Dermis blood vessel endothelial cell (primary cell): ENCODE data around the gene DLG2. TPM values are rescaled to one million over a fixed set of nuclear protein-coding genes. Genes with fewer than 3 reads are reported as not detected.

Experiments
- DNase-seq: peaks from one replicate; pipeline ENCODE4 v3.0.0; 2010
- total RNA-seq: library from RNA; depleted of rRNA; stranded (reverse); fragments of >200 nt; gene quantifications from 2 replicates; pipeline ENCODE4 v1.2.3, GENCODE V29; 2014

Gene DLG2
- total RNA-seq, 1 donor from 2014 or later: 0.17 TPM

DNA sequence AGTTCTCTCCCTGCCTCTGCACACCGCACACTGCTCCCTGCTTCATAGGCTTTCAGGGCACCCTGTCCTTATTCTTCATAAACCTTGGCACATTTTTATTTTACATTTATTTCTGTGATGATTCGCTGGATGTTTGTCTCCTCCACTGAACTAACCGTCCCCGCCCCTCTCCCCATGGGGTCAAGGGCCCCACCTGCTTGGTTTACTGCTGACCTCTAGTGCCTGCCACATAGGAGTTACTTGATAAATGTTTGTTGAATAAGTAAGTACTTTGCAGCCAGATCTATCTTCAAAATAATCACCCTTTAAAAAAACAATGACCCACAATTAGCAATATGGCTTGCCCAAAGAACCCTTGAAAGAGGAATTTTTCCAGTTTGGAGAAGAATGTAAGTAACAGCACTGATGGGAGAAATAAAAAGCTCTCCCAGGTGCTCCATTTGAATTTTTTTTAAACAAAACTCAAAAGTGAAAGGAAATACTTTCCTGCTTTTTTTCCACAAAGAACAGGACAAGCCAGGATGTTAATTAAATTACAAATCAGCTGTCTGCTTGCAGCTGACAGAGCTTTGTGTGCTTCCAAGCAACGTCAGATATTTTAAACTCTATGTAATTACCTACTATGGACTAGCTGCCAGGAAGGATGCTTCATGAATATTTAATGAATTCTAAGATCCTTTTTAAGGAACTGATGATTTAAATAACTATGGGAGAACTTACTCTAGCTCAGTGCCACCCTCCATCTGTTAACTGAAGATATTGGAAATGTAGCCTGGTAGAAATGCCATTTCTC is 1083.6 kb downstream of the DLG2 start:
- DNase-seq: no peak

DNA sequence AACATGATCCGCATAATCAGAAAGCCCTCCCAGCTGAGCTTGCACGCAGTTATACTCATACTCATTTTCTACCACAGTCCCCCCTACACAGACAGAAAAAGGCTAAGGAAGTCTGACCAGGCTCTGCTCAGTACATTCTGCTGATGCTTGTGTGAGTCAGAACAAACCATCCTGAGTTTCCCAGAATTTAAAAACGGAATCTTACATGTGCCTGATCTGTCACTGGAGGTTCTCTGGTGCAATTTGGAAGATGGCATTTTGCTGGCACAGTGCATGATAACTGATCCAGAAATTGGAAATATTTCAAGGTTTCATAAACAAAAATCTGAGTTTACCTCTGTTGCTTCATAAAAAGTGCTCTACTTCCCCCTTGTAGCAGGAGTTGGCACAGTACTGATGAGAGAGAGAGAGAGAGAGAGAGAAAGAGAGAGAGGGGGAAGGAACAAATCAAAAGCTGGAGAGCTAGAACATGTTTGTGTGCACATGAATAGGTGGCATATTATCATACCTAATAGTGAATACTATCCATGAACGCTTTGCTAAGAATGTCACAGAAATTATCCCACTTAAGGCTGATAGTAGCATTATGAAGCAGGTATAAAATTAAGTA is 1085.3 kb downstream of the DLG2 start:
- no peak for DNase-seq

DNA sequence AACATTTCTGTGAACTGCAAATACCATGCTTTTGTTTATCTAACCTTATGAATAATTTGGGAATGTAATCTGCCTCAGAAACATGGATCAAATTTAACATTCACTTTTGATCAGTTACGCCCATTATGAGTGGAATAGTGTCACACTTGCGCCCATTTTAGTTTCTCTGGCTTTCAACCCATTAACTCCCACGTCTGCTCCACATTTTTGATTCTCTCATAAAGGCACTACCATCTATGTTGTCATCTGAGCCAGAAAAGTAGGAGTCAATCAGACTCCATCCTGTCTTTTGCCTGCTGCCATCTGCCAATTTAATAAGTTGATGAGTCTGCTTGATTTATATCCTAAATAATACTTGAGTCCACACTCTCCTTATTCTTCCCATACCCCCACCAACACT is 1090.7 kb downstream of the DLG2 start:
- no peak for DNase-seq

DNA sequence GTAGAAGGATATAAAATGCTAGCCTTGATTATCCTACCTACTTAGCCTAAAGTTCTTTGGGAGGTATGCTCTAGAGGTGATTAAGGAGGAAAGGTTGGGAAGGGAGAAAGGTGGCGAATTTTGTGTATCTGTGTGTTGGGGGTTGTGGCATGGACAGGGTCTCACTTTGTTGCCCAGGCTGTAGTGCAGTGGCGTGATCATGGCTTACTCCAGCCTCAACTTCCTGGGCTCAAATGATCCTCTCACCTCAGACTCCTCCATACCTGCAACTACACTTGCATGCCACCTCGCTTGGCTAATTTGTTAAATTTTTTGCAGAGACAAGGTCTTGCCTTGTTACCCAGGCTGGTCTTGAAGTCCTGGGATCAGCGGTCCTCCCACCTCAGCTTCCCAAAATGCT is 1094.8 kb downstream of the DLG2 start:
- no peak for DNase-seq

DNA sequence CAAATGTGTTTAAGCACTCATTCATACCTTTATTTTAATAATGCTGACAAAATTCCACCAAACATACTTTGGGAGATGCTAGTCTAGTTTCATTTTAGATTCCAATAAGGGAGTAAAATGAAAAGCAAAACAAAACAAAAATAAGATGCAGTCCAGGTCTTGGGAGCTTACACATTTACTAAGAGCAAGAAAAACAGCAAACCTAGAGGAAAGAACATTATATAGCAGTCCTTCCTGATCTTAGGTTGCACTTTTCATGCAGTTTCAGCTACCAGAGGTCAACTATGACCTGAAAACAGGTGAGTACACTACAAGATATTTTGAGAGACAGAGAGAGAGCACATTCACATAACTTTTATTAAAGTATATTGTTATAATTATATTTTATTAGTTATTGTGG is 1100.9 kb downstream of the DLG2 start:
- DNase-seq: no peak

DNA sequence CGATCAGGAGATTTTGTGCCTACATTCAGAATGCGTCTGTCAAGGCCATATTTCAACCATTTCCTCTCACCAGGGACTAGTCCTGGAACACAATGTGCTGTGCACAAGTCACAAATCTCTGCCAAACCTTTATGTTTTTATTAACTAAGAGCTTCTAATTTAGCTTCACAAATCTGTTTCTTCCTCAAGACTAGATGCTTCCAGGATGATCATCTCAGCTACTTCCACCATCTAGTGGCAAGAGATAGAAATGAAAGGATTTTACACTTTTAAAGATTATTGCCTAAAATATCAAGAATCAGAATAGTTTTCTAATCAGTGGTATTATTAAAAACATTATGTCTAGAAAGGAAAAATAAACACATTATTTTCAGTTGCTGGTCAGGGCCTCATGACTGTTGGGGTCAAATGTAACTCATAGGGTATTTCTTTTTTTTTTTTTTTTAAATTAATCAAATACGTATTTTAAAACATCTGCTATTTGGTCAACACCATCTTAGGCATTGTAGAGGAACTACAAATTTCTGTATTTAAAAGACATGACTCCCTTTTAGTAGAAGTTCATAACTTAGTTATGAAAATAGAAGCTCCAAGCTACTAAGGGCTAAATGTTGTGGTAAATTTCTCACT is 1102.6 kb downstream of the DLG2 start:
- DNase-seq: no peak

DNA sequence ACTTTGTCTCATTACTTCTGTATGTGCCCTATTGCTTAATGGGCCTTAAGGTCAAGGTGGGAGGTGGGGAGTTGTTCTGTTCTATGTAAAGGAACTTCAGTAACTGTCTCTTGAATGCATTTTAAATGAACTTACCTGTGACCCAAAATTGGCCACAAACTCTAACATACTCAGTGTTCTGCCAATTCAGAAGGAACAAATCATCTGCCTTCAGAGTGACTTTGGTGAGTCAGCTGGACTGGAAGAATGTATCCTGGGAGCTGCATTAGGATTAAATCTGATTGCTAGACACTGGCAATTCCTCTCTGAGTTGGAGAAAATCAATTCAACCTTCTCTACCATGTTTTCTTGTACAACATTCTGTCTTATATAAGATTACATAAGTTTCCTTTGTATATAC is 1104.8 kb downstream of the DLG2 start:
- no peak for DNase-seq

DNA sequence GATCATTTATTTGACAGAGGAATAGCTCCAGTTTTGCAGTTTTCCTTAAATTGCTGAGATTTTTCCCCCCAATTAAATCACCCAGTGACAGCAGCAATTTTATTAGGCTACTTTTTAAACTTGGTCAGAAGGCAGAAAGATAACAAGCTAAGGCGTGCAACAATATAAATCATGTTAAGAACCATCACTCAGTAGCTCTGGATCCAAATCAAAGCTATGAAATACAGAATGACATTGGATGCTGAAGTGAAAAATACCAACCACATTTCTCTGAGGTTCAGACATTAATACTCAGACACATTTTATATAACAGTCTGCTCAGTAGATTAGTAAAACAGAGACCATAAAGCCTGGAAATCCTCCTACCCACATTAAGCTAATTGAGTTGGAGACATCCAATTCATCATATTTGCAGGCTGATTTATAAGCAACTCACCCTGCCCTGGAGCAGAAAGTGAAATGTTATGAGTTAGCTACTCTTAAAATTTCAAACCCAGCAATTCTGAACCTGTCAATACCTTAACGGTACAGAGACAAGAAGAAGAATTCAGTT is 1108.4 kb downstream of the DLG2 start:
- DNase-seq: no peak

DNA sequence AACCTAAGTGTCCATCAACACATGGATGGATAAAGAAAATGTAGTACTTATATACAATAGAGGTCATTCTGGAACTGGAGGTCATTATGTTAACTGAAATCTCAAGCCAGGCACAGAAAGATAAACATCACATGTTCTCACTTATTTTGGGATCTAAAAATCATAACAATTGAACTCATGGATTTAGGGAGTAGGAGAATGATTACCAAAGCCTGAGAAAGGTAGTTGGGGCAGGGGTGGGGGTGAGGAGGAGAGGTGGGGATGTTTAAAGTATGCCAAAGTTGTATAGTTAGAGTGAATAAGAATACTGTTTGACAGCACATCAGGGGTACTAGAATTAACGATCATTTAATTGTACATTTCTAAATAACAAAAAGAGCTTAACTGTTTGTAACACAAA is 1112.7 kb downstream of the DLG2 start:
- no peak for DNase-seq

DNA sequence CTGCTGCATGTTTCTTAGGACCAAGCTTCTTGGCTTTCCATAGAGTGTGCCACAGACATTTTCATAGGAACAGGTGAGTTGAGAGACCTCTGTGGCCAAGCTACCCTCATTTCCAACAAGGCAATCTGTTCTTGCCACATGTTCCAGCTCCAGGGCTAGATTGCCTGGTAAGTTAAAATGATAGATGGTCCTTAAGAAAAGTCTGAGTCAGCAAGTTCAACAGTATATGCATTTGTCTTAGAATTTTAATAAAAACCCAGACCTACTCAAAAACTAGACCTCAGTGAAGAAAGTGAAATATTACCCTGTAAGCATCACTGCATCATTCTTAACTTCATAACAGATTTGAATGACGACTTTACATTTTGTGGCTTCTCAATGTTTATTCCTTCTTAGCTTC is 1123.6 kb downstream of the DLG2 start:
- no peak for DNase-seq

DNA sequence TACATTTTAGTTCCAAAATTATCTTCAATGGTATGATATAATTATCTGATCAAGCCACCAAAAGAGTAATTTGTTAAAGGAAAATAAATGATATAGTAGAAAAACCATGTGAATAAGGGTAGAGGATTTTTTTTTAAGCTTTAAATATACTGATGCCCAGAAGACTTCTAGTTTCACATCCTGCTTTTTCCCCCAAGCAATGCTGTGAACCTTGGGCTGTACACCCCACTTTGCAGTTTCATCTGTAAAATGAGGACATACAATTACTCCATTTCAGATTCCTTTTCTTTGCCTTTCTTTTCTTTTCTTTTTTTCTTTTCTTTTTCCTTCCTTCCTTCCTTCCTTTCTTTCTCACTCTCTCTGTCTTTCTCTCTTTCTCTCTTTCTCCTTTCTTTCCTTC is 1125.4 kb downstream of the DLG2 start:
- DNase-seq: no peak

DNA sequence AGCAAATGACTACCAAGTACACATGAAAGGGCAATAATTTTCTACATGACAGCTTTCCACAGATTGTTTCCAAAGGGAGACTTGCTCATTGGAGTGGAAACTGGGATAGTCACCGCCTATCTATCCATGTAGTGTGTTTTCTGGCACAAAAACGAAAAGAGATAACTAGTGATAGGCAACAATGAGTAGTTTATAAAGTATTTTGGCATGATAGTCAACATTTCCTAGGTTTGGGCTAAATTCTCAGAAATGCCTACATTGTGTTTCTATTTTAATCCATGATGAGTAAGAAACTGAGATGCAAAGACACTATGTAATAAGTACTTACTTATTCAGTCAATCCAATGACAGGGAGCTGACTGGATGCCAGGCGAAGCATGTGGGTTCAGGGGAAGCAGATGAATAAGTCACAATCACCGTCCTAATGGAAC is 1129.1 kb downstream of the DLG2 start:
- DNase-seq: no peak

DNA sequence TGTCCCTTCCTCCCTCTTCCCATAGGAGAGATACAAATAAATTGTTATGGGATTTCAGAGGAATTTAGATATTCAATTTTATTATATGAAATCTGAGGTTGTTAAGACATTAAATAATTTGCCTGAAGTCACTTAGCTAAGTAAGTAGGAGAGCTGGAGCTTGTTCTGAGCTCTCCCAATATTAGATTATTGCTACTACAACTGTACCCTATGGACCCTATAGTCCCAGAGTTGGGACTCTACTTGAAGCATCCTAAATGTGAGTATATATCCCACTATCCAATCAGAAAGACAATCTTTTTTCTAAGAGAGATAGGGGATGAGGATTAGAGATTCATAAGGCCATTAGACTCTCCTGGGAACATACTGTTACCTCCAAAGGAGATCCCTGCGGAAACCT is 1130.0 kb downstream of the DLG2 start:
- DNase-seq: no peak

DNA sequence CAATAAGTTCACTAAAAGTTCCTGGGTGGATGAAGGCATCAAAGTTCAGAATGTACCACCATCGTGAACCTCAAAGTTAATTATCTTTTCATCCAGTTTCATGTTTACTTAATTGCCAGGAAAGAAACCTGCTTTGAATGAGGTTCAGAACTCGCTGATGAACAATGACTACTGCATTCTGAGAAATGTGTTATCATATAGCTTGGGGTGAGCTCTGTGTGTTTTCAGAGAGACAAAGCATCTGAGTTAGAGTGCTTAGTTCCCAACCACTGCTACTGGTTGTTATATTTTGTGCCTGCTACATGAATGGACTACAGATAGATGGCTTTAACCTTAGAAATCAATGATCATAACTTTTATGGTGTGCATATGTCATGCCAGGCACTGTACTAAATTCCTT is 1131.0 kb downstream of the DLG2 start:
- no peak for DNase-seq

DNA sequence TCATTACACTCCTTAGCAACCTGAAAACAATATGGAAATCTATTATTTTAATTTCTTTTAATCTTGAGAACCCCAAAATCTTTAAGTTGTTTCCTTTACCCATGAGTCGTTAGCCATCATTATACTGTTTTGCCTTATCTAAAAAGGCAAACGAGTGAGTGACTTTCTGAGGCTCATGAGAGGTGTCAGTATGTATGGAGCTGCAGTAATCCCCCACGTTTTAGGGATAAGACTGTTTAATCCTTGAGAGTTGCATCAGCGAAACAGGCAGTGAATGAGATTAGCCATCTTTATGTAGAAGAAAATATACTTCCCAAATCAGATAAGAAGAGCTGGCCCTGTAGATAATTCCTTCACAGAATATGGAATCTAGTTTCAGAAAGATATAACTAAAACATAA is 1147.0 kb downstream of the DLG2 start:
- DNase-seq: no peak

DNA sequence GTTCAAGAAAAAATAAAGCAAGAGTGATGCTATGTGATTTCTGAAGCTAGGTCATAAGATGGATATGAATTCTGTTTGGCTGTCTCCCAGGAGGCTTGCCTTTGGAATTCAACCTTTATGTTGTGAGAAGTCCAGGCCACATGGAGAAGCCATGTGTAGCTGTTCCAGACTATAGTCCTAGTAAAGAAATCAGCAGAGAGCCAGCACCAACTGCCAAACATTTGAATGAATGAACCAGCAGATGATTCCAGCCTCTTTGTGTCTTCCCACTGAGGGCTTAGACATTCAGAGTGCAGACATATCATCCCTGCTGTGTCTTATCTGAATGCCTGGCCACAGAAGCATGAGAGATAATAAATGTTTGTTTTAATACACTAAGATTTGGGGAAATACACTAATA is 1150.6 kb downstream of the DLG2 start:
- DNase-seq: no peak

DNA sequence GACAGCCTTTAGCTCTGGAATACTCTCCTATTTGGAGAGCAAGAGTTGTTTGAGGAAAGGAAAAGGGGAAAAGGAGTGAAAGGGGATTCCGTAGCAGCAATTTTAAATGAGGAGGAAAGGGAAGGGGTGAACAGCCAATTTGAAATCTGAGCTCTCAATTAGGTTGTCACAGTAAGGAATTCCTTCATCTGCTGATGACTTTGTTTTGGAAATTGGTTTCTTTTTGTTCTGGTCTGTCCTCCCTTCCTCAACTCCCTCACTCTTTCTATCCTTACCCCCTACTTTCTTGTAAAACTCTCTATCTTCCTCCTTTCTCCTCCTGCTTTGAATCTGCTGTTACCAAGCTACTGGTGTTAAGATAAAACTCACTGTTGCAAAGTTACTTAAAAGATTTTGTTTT is 1155.6 kb downstream of the DLG2 start:
- DNase-seq: no peak

DNA sequence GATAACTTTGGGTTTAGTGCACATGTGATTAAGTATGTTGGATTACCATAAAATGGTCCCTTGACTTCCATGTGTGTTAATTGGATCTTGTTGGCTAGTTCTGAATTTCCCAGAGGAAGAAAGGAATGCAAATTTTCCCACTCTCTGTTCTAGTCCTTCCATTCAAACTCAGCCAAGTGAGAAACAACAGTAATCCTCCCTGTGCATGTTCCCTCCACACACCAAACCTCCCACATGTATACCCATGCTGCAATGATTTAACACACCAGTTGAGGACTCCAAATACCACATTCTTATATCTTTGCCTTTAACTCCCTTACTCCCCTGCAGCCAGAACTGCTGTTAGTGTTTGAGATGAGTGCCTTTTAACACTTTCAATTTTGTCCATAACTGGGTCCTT is 1158.9 kb downstream of the DLG2 start:
- DNase-seq: no peak

DNA sequence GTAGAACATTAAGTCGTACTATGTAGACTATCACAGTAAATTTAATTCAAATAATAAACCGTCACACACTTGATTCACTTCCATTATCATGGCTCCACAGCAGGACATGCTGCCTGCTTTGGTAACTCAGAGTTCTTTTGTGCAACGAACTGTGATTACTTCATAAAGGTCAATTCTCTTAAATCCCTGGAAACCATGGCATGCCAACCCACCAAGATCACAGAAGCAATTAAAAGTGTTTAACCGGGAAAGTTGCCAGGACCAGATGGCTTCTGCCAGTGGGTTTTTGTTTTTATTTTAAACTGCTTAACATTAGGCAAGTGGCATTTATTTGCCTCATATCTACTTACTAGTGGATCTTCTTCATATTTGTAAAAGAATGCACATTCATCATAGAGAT is 1162.1 kb downstream of the DLG2 start:
- DNase-seq: no peak

DNA sequence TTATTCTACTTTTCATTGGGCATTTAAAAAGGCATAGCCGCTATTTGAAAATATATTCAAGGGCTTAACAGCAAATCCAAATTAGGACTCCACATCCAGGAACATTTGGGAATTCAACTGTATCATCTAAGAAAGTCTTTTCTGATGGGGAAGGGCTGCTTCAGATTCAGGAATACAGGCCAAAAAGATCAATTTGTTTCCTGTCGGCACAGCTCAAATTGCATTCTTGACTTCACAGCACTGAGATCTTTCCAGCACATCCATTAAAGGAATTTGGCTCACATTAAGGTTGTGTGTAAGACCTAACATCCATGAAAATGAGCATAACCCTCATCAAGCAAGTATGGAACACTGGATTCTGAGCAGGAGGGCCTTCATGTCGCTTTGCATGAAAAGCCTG is 1171.5 kb downstream of the DLG2 start:
- no peak for DNase-seq

DNA sequence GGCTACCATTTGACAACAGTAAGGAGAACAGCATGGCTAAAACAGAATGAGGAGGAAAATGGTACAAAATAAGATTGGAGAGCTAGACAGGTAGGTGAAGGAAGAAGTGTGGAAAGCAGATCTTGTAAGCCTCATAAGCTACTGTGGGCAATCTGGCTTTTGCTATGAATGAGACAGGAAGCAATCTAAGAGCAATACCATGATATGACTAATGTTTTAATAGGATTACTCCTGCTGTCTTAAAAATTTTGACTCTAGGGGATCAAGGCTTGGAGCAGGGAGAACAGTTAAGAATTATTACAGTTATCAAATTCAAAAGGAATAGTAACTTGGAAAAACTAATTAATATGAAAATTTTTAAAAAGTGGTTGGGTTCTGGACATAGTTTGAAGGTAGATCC is 1174.9 kb downstream of the DLG2 start:
- no peak for DNase-seq

DNA sequence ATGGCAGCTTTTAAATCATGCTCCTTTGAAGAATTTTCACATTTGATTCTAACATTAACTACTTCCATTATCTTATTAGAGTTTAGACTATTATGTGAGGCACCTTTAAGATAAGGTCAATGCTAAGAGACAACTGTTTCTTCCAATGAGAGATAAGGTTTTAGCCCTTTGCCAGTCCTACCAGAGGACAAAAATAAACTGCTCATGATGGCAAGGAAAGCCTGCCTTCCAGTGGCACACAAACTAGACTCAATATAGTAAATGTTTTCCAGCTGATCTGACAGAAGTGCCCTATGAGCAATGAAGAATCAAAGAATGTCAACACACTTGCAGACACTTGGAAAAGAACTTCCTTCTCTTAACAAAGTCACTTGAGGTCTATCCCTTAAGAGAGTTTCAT is 1188.6 kb downstream of the DLG2 start:
- DNase-seq: no peak

DNA sequence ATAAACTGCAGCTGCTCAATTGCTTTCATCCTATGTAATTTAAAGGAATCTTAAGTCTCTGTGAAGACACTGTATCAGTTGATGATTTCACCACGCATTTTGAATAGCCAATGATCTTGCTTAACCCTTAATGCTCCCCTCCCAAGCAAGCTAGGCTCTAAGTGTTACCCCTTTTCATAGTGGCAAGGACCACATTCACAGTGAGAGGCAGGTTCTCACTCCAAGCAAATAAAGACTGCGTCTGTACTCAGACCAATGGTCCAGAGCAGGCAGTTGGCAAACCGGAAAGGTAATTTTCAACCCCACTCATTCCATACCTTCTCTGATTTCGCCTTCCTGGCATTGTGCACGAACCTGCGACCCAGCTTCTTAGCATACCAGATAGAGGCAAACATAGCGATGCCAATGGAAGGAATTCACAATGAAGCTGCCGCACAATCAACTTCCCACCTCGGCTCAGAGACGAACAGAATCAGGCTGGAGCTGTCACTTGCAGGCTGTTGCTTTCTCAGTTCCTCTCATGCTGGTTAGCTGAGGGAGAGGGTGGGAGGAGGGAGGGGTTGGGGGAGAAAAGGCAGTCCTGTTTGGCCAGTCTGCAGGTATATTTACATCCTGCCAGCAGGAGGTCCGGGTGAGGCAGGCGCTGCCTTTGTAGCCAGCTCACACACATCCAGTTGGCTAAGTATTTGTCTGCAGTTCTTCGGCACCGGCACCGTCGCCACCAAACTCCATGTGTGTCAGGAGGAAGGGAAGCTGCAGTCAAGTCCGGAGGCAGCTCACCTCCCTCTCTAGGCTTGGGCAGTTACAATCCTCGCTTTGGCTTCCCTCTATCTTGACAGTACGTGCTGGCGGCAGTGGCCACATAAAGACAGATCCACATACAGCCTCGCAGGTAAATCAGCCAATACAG is 1189.8 kb downstream of the DLG2 start:
- no peak for DNase-seq
